OCI-LY7 (cell line): ENCODE results near the gene ARHGAP24. TPM values are rescaled to one million over a fixed set of nuclear protein-coding genes. Genes with fewer than 3 reads are reported as not detected.
A peak's percentile ranks its signal among the peaks of the same experiment; 100 is the strongest.

ENCODE experiments used
- BruUV-seq: library from RNA; stranded (reverse); fragments of 400-500 nt; replicated peaks from 2 replicates; lab custom pipeline; 2021; lab: Mats Ljungman, UMichigan
- CTCF ChIA-PET: fragments of 300-600 bp; sonication (Branson Sonifier 250); formaldehyde crosslinking; loops from one replicate; lab custom pipeline; 2022; ENCODE audit warnings: antibody characterized with exemption; ENCODE audit not compliant: unreplicated experiment; lab: Charles Lee
- POLR2A ChIA-PET: fragments of 300-600 bp; sonication (Branson Sonifier 250); formaldehyde crosslinking; loops from one replicate; lab custom pipeline; 2022; ENCODE audit warnings: antibody characterized with exemption; lab: Charles Lee
- DNase-seq: peaks from one replicate; pipeline ENCODE4 v3.0.0-alpha.2; 2015; ENCODE audit warnings: low spot score
- H2AFZ ChIP-seq: fragments of 200-600 bp; sonication (generic), shearing (Covaris generic); 2 replicates; pipeline ENCODE4 v1.6.1; 2014; ENCODE audit warnings: mild to moderate bottlenecking, antibody characterized with exemption, low read length, moderate library complexity
- H3K27ac ChIP-seq: fragments of 200-600 bp; sonication (generic); 2 replicates; pipeline ENCODE4 v1.5.1; 2014; ENCODE audit warnings: mixed run types, low read depth, mild to moderate bottlenecking, moderate library complexity, low read length, inconsistent platforms; ENCODE audit not compliant: poor library complexity, severe bottlenecking
- H3K36me3 ChIP-seq: fragments of 200-600 bp; sonication (generic); 2 replicates; pipeline ENCODE4 v1.6.1; 2014; ENCODE audit warnings: mild to moderate bottlenecking, antibody characterized with exemption, low read length, moderate library complexity, mixed read lengths; ENCODE audit not compliant: insufficient read depth
- H3K4me1 ChIP-seq: fragments of 200-600 bp; sonication (generic); 2 replicates; pipeline ENCODE4 v1.5.1; 2014; ENCODE audit warnings: mild to moderate bottlenecking, low read length; ENCODE audit not compliant: insufficient read depth, poor library complexity, severe bottlenecking
- H3K4me2 ChIP-seq: fragments of 200-600 bp; sonication (generic); 2 replicates; pipeline ENCODE4 v1.6.1; 2014; ENCODE audit warnings: mild to moderate bottlenecking, low read length
- H3K4me3 ChIP-seq: fragments of 200-600 bp; sonication (generic); 2 replicates; pipeline ENCODE4 v1.5.1; 2014; ENCODE audit warnings: mild to moderate bottlenecking, low read depth, low read length; ENCODE audit not compliant: poor library complexity, severe bottlenecking
- H3K79me2 ChIP-seq: fragments of 200-600 bp; sonication (generic); 2 replicates; pipeline ENCODE4 v1.6.1; 2016; ENCODE audit warnings: low read depth, mild to moderate bottlenecking, low read length, moderate library complexity, mixed read lengths; ENCODE audit not compliant: insufficient read depth
- H3K9me2 ChIP-seq: fragments of 200-600 bp; sonication (generic); 2 replicates; pipeline ENCODE4 v1.6.1; 2016; ENCODE audit warnings: mild to moderate bottlenecking, low read length, mixed read lengths; ENCODE audit not compliant: insufficient read depth
- H3K9me3 ChIP-seq: fragments of 200-600 bp; sonication (generic); 2 replicates; pipeline ENCODE4 v1.6.1; 2014; ENCODE audit warnings: mild to moderate bottlenecking, mixed run types, low read length, mixed read lengths
- H4K20me1 ChIP-seq: fragments of 200-600 bp; sonication (generic); 2 replicates; pipeline ENCODE4 v1.6.1; 2014; ENCODE audit warnings: mild to moderate bottlenecking, antibody characterized with exemption, low read length, moderate library complexity, mixed read lengths; ENCODE audit not compliant: insufficient read depth
- CTCF ChIP-seq: fragments of 200-600 bp; sonication (generic); conservative IDR thresholded peaks from 2 replicates; pipeline ENCODE4 v1.5.1; 2014; ENCODE audit warnings: mild to moderate bottlenecking, antibody characterized with exemption, low read length, moderate library complexity, mixed read lengths
- EZH2phosphoT487 ChIP-seq: fragments of 200-600 bp; sonication (generic); IDR thresholded peaks from 2 replicates; pipeline ENCODE4 v1.6.1; 2018; ENCODE audit warnings: low read depth, borderline replicate concordance, mild to moderate bottlenecking, mixed run types, antibody characterized with exemption, low read length, moderate library complexity, mixed read lengths
- intact Hi-C: fragments of 100-400 bp; cut with micrococcal nuclease; formaldehyde crosslinking; loops from one replicate; pipeline ENCODE4 v1.10.0; 2022; ENCODE audit not compliant: unreplicated experiment
- total RNA-seq, 2 experiments: library from RNA; depleted of rRNA in 1 of 2; stranded (reverse); fragments of >200 nt in 1 of 2; shearing (Covaris generic) in 1 of 2; gene quantifications; 2 replicates each; pipeline ENCODE4 v1.2.3, GENCODE V29; 2014 to 2022

ARHGAP24 gene
- total RNA-seq, 2 experiments from 2014 or later = 0.88 to 4.4 TPM

DNA sequence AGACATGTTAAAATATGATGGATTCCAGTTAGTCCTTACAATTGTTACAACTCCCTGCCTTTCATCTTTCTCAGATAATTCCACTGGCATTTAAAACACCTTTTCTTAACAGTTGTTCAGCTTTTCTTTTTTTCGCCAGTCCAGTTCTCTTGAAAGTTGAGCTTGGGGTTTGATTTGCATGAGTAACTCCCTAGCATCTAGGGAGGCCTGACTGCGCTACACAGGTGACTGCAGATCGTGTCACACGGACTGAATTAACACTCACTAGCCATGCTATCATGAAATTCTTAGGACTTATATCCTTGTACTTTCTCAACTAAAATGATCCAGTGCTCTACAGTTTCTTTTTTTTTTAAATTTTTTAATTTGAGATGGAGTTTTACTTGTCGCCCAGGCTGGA, 69.8 kb downstream of the ARHGAP24 start:
- Histone ChIP-seq H3K9me2 (no peaks in the 10 kb centered on the region), H3K36me3 (no peaks in the 10 kb centered on the region), H3K4me2 (no peak overlapping the region), H3K4me1 (no peaks in the 10 kb centered on the region), H3K27ac (no peak overlapping the region), H3K9me3 (no peaks in the 10 kb centered on the region), H3K4me3 (no peak overlapping the region), H2AFZ (no peak overlapping the region), H3K79me2 (no peaks in the 10 kb centered on the region), H4K20me1 (no peaks in the 10 kb centered on the region)
- no peak for DNase-seq
- BruUV-seq = no TSS peak
- intact Hi-C loops = loop anchor here (5.0 to 10.0 kb wide), 3 partner anchors 127 to 400 kb away; no protein-coding TSS in a partner anchor
- TF ChIP-seq EZH2phosphoT487 (no peak), CTCF (no peak)
- ChIA-PET CTCF (no interaction called here), POLR2A (interaction anchor here (0.7 to 1.4 kb wide), 7 partner anchors 10 to 159 kb away, joined by 3 to 4 read pairs (median 4); no protein-coding TSS in a partner anchor)

GRCh38 chr4:85548116-85548515, 73.2 kb downstream of the ARHGAP24 start:
- Histone ChIP-seq H3K4me1 (no peaks in the 10 kb centered on the region), H3K4me2 (no peak overlapping the region), H3K36me3 (no peaks in the 10 kb centered on the region), H3K9me2 (no peaks in the 10 kb centered on the region), H3K4me3 (no peak overlapping the region), H3K27ac (no peak overlapping the region), H3K79me2 (no peaks in the 10 kb centered on the region), H4K20me1 (no peaks in the 10 kb centered on the region), H3K9me3 (no peaks in the 10 kb centered on the region), H2AFZ (no peak overlapping the region)
- intact Hi-C loops = loop anchor here (5.0 to 10.0 kb wide), 3 partner anchors 131 to 403 kb away; no protein-coding TSS in a partner anchor
- no TSS peak for BruUV-seq
- POLR2A ChIA-PET = no interaction called here
- TF ChIP-seq EZH2phosphoT487 (no peak), CTCF (peak; percentile 47)
- CTCF ChIA-PET = no interaction called here
- DNase-seq = peak; percentile 10

- no peaks in the 10 kb centered on the region for H3K9me2 ChIP-seq
- ChIA-PET CTCF (no interaction called here), POLR2A (no interaction called here)
- no peaks in the 10 kb centered on the region for H4K20me1 ChIP-seq
- no peak overlapping the region for H3K4me2 ChIP-seq
- no peaks in the 10 kb centered on the region for H3K36me3 ChIP-seq
- H3K79me2 ChIP-seq = no peaks in the 10 kb centered on the region
- H2AFZ ChIP-seq = no peak overlapping the region
- no peak overlapping the region for H3K4me3 ChIP-seq
- no TSS peak for BruUV-seq
- H3K4me1 ChIP-seq = no peaks in the 10 kb centered on the region
- H3K27ac ChIP-seq = no peak overlapping the region
- intact Hi-C loops = loop anchor here (5.0 to 10.0 kb wide), 3 partner anchors 132 to 404 kb away; no protein-coding TSS in a partner anchor
- DNase-seq = no peak
- TF ChIP-seq CTCF (no peak), EZH2phosphoT487 (no peak)
- no peaks in the 10 kb centered on the region for H3K9me3 ChIP-seq
Observed at GRCh38 chr4:85548841-85549240, 73.9 kb downstream of the ARHGAP24 start.
